Measurements from ENCODE around the gene ZNF365.

Gene ZNF365

DNA sequence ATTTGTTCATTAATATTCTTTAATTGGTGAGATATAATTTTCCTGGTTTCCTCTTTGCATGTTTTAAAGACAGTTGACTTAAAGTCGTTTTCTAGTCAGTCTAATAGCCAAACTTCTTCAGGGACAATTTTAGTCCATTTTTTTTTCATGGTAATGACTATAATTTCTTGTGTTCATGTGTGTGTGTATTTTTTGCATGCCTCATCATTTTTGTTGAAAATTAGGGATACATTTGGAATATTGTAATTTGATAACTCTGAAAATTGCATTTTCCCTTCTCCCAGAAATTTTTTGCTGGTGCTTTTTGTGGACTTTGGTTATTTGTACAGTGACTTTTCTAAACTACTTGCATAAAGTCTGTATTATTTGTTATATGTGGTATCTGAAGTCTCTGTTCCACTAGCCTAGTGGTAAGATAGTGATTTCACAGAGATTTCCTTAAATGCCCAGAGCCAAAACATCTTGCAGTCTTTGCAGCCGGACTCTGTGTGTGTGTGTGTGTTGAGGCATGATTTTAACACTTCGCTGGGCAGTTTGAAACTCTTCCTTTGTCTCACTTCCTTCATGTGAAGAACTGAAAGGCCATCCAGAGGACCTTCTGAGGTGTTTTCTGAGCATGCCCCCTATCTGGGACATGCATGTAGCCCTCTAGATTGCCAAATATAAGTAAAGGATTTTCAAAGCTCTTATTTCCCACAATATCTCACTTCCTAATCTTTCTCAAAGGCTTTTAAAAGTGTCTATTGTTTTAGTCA lies 40.9 kb upstream of the ZNF365 start:
- H3K36me3 ChIP-seq: no peaks in the 10 kb centered on the region

DNA sequence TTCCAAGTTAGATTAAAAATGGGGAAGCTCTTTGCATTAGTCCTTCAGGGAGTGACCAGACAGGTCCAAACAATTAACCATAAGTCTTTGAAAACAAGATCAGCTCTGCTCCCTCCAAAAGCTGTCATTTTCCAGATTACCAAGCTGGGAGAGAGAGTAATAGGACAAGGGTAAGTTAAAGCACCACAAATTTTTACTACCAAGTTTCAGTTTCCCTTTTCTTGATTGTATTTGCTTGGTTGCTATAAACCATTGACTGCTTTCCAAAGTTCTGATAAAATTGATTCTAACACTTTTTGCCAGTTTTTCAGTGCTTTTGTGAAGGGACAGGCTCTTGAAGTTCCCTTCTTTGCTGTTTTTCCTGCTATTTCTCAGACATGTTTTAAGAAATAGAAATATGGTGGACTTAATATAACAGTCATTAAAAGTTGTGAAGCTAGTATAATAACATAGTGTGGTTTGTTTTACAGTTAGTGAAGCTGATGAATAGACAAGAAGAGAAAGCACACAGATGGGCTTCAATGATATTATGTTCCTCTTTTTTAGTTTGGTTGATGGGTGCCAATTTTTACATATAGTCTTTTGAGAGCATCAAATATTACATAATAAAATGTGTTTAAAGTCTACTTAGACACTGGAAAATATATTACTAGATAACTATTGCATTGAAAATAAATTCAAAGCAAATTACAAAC lies 40.0 kb upstream of the ZNF365 start:
- H3K9me3 ChIP-seq: no peaks in the 10 kb centered on the region
- no peaks in the 10 kb centered on the region for H3K36me3 ChIP-seq
- no peak overlapping the region for H3K27ac ChIP-seq
- H3K27me3 ChIP-seq: no peaks in the 10 kb centered on the region
- H3K4me1 ChIP-seq (ENCODE audit: control insufficient read depth in 1 of 2, insufficient read depth in 1 of 2, low read depth in 1 of 2, low read length in 1 of 2): no peaks in the 10 kb centered on the region
- H3K4me3 ChIP-seq (ENCODE audit: low read depth in 1 of 2, low read length in 1 of 2): no peak overlapping the region
- TF ChIP-seq, protein P1, sequence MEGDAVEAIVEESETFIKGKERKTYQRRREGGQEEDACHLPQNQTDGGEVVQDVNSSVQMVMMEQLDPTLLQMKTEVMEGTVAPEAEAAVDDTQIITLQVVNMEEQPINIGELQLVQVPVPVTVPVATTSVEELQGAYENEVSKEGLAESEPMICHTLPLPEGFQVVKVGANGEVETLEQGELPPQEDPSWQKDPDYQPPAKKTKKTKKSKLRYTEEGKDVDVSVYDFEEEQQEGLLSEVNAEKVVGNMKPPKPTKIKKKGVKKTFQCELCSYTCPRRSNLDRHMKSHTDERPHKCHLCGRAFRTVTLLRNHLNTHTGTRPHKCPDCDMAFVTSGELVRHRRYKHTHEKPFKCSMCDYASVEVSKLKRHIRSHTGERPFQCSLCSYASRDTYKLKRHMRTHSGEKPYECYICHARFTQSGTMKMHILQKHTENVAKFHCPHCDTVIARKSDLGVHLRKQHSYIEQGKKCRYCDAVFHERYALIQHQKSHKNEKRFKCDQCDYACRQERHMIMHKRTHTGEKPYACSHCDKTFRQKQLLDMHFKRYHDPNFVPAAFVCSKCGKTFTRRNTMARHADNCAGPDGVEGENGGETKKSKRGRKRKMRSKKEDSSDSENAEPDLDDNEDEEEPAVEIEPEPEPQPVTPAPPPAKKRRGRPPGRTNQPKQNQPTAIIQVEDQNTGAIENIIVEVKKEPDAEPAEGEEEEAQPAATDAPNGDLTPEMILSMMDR (IDR thresholded peaks at IDR 0.05): no peak

More for the DNA sequence above, 40.9 kb upstream of the ZNF365 start:
- TF ChIP-seq, protein P1 (IDR thresholded peaks at IDR 0.05): no peak
- no peaks in the 10 kb centered on the region for H3K4me1 ChIP-seq (ENCODE audit: control insufficient read depth in 1 of 2, insufficient read depth in 1 of 2, low read depth in 1 of 2, low read length in 1 of 2)
- H3K9me3 ChIP-seq: no peaks in the 10 kb centered on the region
- H3K4me3 ChIP-seq (ENCODE audit: low read depth in 1 of 2, low read length in 1 of 2): no peak overlapping the region
- no peak overlapping the region for H3K27ac ChIP-seq
- no peaks in the 10 kb centered on the region for H3K27me3 ChIP-seq

DNA sequence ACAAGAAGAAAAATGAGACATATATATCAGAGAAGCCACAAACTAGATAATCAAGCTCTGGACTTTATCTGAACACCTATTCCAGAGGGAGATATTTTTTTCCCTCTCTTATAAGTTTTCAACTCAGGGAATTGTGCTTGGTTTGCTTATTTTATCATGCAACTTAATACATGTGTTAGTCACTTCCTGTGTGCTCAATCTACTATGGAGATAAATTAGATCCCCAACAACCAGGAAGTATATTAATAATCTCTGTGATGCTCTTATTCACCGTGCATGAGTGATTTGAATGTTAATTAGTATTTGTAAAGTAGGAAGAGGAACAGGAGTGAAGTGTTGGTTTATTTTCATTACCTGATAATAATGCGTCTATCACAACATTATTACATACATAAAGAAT lies 38.8 kb upstream of the ZNF365 start:
- Histone ChIP-seq H3K27ac (no peak overlapping the region), H3K4me3 (ENCODE audit: low read depth in 1 of 2, low read length in 1 of 2) (no peak overlapping the region), H3K9me3 (no peaks in the 10 kb centered on the region), H3K4me1 (ENCODE audit: control insufficient read depth in 1 of 2, insufficient read depth in 1 of 2, low read depth in 1 of 2, low read length in 1 of 2) (no peaks in the 10 kb centered on the region), H3K27me3 (no peaks in the 10 kb centered on the region), H3K36me3 (no peaks in the 10 kb centered on the region)
- TF ChIP-seq, protein P1 (IDR thresholded peaks at IDR 0.05): no peak

GRCh38 chr10:62336404-62336803 lies 37.8 kb upstream of the ZNF365 start:
- Histone ChIP-seq H3K4me1 (ENCODE audit: control insufficient read depth in 1 of 2, insufficient read depth in 1 of 2, low read depth in 1 of 2, low read length in 1 of 2) (no peaks in the 10 kb centered on the region), H3K9me3 (no peaks in the 10 kb centered on the region), H3K4me3 (ENCODE audit: low read depth in 1 of 2, low read length in 1 of 2) (no peak overlapping the region), H3K27me3 (no peaks in the 10 kb centered on the region), H3K36me3 (no peaks in the 10 kb centered on the region), H3K27ac (no peak overlapping the region)
- TF ChIP-seq, protein P1 (IDR thresholded peaks at IDR 0.05): no peak

DNA sequence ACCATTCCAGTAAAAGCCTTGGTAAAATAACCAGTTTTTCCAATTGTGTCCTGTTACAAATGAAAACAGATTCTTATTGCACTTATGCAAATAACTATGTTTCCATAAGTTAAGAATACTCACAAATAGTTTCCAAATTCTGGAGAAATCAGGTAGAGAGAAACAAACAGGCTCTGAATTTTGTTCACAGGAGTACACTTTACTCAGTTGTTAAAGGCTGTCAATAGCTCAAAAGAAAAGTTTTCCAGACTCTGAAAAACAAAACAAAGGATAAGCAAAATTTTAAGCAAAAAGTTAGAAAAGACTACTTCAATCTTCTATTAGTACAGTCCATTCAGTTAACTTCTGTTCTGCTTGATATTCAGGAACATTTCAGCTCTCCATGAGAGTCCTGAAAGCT lies 32.8 kb upstream of the ZNF365 start:
- Histone ChIP-seq H3K4me1 (ENCODE audit: control insufficient read depth in 1 of 2, insufficient read depth in 1 of 2, low read depth in 1 of 2, low read length in 1 of 2) (no peaks in the 10 kb centered on the region), H3K4me3 (ENCODE audit: low read depth in 1 of 2, low read length in 1 of 2) (no peak overlapping the region), H3K27ac (no peak overlapping the region), H3K27me3 (no peaks in the 10 kb centered on the region), H3K36me3 (no peaks in the 10 kb centered on the region), H3K9me3 (no peaks in the 10 kb centered on the region)
- TF ChIP-seq, protein P1 (IDR thresholded peaks at IDR 0.05): no peak
